OCI-LY3 (cell line): ENCODE data around the gene TECPR2.

Experiments used
- EZH2phosphoT487 ChIP-seq: fragments of 200-600 bp; shearing (Covaris generic); IDR thresholded peaks from 2 replicates; pipeline ENCODE4 v1.6.1; 2018; ENCODE audit warnings: antibody characterized with exemption, mixed run types, low read depth
- TF ChIP-seq, protein P1 (sequence below): fragments of 200-600, 300-600 bp; sonication (generic); IDR thresholded peaks from 2 replicates; pipeline ENCODE4 v1.5.1; 2014; ENCODE audit warnings: antibody characterized with exemption, low read length, low read depth

DNA sequence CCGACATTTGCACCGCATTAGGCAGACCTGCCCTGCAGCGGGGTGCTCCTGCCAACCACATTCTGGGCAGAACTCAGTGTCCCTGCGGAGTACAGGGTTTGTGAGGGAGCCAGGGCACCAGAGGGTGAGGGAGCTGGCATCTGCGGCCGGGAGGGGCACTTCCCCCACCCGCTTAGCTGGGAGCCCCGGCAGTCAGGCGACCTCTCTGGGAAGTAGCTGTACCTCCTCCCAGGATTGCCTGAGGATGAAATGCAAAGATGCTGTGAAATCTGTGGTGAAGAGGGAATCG lies 88.3 kb downstream of the TECPR2 start:
- TF ChIP-seq, protein P1, sequence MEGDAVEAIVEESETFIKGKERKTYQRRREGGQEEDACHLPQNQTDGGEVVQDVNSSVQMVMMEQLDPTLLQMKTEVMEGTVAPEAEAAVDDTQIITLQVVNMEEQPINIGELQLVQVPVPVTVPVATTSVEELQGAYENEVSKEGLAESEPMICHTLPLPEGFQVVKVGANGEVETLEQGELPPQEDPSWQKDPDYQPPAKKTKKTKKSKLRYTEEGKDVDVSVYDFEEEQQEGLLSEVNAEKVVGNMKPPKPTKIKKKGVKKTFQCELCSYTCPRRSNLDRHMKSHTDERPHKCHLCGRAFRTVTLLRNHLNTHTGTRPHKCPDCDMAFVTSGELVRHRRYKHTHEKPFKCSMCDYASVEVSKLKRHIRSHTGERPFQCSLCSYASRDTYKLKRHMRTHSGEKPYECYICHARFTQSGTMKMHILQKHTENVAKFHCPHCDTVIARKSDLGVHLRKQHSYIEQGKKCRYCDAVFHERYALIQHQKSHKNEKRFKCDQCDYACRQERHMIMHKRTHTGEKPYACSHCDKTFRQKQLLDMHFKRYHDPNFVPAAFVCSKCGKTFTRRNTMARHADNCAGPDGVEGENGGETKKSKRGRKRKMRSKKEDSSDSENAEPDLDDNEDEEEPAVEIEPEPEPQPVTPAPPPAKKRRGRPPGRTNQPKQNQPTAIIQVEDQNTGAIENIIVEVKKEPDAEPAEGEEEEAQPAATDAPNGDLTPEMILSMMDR: no peak
- TF ChIP-seq EZH2phosphoT487: no peak
